ENCODE data around the gene PLPPR3. TPM values are rescaled to one million over a fixed set of nuclear protein-coding genes. Genes with fewer than 3 reads are reported as not detected.
A peak's percentile ranks its signal among the peaks of the same experiment; 100 is the strongest.

PLPPR3 gene
- total RNA-seq, 2 donors from 2014 or later = 110 to 111 TPM

DNA sequence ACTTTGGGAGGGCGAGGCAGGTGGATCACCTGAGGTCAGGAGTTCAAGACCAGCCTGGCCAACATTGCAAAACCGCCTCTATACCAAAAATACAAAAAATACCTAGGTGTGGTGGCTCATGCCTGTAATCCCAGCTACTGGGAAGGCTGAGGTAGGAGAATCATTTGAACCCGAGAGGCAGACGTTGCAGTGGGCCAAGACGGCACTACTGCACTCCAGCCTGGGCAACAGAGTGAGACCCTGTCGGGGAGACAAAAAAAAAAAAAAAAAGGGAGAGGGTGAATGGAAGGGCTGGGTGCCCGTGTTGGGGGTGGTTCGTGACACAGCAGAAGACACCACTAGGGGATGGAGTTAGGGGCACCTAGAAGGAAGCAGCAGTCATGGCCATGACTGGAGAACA lies 48.6 kb upstream of the PLPPR3 start:
- Histone ChIP-seq H3K36me3 (ENCODE audit: control insufficient read depth, insufficient read depth, low read length) (peaks cover 29% of the 10 kb centered on the region), H3K4me1 (ENCODE audit: control insufficient read depth, insufficient read depth, low read length) (no peaks in the 10 kb centered on the region), H3K9me3 (ENCODE audit: control insufficient read depth, low read length) (no peaks in the 10 kb centered on the region), H3K9ac (ENCODE audit: extremely low read depth, low read length, poor library complexity, severe bottlenecking) (no peak overlapping the region), H3K27me3 (ENCODE audit: control insufficient read depth, insufficient read depth, low read length, poor library complexity, severe bottlenecking) (no peaks in the 10 kb centered on the region), H3K4me3 (ENCODE audit: low read length) (no peak overlapping the region), H3K27ac (ENCODE audit: low read depth, low read length) (no peak overlapping the region)
- no peak for DNase-seq
- Mint-ChIP-seq H3K4me1 (peaks cover 5% of the 10 kb centered on the region), H3K27me3 (ENCODE audit: insufficient read depth) (no peaks in the 10 kb centered on the region), H3K9me3 (peaks cover 5% of the 10 kb centered on the region), H3K4me3 (no peak overlapping the region), H3K27ac (no peak overlapping the region), H3K36me3 (ENCODE audit: low read depth) (peaks cover 40% of the 10 kb centered on the region)
- no peak for TF ChIP-seq CTCF (conservative IDR thresholded peaks at IDR 0.05)
- WGBS, 2 experiments (ENCODE audit: insufficient coverage in 1 of 2, insufficient read length in 1 of 2) = 78 to 93% methylated on average over 6 to 8 of the region's 8 CpGs

GRCh38 chr19:869245-870177 lies 47.8 kb upstream of the PLPPR3 start:
- Histone ChIP-seq H3K4me3 (ENCODE audit: low read length) (no peak overlapping the region), H3K27me3 (ENCODE audit: control insufficient read depth, insufficient read depth, low read length, poor library complexity, severe bottlenecking) (no peaks in the 10 kb centered on the region), H3K27ac (ENCODE audit: low read depth, low read length) (no peak overlapping the region), H3K36me3 (ENCODE audit: control insufficient read depth, insufficient read depth, low read length) (peaks cover 26% of the 10 kb centered on the region), H3K9ac (ENCODE audit: extremely low read depth, low read length, poor library complexity, severe bottlenecking) (no peak overlapping the region), H3K9me3 (ENCODE audit: control insufficient read depth, low read length) (no peaks in the 10 kb centered on the region), H3K4me1 (ENCODE audit: control insufficient read depth, insufficient read depth, low read length) (no peaks in the 10 kb centered on the region)
- Mint-ChIP-seq H3K4me1 (peaks cover 5% of the 10 kb centered on the region), H3K9me3 (peaks cover 5% of the 10 kb centered on the region), H3K4me3 (no peak overlapping the region), H3K27ac (no peak overlapping the region), H3K36me3 (ENCODE audit: low read depth) (peaks cover 36% of the 10 kb centered on the region), H3K27me3 (ENCODE audit: insufficient read depth) (no peaks in the 10 kb centered on the region)
- DNase-seq = peak; percentile 50
- 91 to 92% methylated on average over 21 to 29 of the region's 29 CpGs for WGBS, 2 experiments (ENCODE audit: insufficient coverage in 1 of 2, insufficient read length in 1 of 2)
- TF ChIP-seq CTCF (conservative IDR thresholded peaks at IDR 0.05) = no peak

DNA sequence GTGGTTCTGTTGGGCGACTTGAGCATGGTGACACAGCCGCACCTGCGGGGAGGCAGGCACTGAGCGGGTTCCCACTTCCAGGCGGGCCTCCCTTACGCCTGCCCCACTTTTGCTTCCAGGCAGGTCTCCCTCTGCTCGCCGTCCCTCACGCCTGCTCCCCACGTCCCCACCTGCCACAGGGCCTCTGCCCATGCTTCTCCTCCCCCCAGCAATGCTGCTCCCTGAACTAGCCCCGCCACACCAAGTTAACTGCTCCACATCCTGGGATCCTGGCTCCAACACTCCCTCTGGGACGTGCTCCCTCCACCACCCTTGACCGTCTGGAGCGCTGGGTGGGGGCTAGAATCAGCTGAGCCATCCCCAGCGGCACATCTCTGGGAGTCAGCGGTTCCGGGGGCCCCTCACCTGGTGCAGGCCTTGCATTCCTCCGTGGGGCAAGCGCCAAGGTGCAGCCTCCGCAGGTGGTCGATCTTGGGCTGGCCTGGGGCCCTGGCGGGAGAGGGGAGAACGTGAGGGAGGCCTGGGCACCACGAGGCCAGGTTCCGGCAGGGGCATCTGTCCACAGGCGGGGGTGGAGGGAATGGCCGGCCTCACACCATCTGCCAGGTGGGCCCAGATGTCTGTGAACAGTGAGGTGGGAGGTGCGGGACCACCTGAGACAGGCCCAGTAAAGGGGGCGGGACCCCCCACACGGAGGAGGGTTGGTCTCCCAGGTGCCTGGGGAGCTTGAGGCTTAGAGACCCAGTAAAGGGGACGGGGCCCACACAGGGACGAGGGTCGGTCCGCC lies 46.9 kb upstream of the PLPPR3 start:
- no peak overlapping the region for H3K27ac ChIP-seq (ENCODE audit: low read depth, low read length)
- no peak overlapping the region for H3K4me3 ChIP-seq (ENCODE audit: low read length)
- WGBS, 2 experiments (ENCODE audit: insufficient coverage in 1 of 2, insufficient read length in 1 of 2) = 92 to 96% methylated on average over 23 to 34 of the region's 34 CpGs
- H3K27me3 ChIP-seq (ENCODE audit: control insufficient read depth, insufficient read depth, low read length, poor library complexity, severe bottlenecking) = no peaks in the 10 kb centered on the region
- Mint-ChIP-seq H3K27ac (no peak overlapping the region), H3K36me3 (ENCODE audit: low read depth) (peaks cover 33% of the 10 kb centered on the region), H3K27me3 (ENCODE audit: insufficient read depth) (peaks cover 2% of the 10 kb centered on the region), H3K9me3 (peaks cover 5% of the 10 kb centered on the region), H3K4me3 (no peak overlapping the region), H3K4me1 (peaks cover 5% of the 10 kb centered on the region)
- TF ChIP-seq CTCF (conservative IDR thresholded peaks at IDR 0.05) = no peak
- DNase-seq = peak; percentile 43
- no peaks in the 10 kb centered on the region for H3K9me3 ChIP-seq (ENCODE audit: control insufficient read depth, low read length)
- H3K36me3 ChIP-seq (ENCODE audit: control insufficient read depth, insufficient read depth, low read length) = peaks cover 22% of the 10 kb centered on the region
- no peak overlapping the region for H3K9ac ChIP-seq (ENCODE audit: extremely low read depth, low read length, poor library complexity, severe bottlenecking)
- no peaks in the 10 kb centered on the region for H3K4me1 ChIP-seq (ENCODE audit: control insufficient read depth, insufficient read depth, low read length)
